OCI-LY3 (cell line): ENCODE results near the gene CNTNAP2.

Experiments used
- EZH2phosphoT487 ChIP-seq: fragments of 200-600 bp; shearing (Covaris generic); IDR thresholded peaks from 2 replicates; pipeline ENCODE4 v1.6.1; 2018; ENCODE audit warnings: antibody characterized with exemption, mixed run types, low read depth
- TF ChIP-seq, protein P1 (sequence below): fragments of 200-600, 300-600 bp; sonication (generic); IDR thresholded peaks from 2 replicates; pipeline ENCODE4 v1.5.1; 2014; ENCODE audit warnings: antibody characterized with exemption, low read length, low read depth

DNA sequence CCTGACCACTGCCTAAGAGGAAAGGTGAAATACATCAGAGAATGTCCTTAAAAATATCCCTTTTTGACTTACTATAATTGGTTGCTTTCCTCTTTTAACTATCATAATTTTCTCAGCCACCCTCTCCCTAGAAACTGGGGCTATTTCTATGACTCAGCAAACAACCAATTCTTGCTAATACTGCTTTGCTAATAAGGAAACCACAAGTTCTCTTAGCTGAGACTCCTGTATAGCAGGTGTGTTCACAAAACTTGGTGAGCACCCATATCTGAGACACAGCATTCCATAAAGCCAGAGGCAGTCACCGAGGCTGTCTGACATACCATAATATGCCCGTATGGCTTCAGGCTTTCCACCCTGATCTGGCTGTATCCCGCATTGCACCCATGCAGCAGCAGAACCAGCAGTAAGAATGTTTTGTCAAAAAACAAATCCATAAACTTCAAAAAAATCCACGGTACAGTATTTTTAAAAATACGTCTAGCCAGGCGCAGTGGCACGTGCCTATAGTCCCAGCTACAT is 2282.3 kb downstream of the CNTNAP2 start:
- TF ChIP-seq, protein P1, sequence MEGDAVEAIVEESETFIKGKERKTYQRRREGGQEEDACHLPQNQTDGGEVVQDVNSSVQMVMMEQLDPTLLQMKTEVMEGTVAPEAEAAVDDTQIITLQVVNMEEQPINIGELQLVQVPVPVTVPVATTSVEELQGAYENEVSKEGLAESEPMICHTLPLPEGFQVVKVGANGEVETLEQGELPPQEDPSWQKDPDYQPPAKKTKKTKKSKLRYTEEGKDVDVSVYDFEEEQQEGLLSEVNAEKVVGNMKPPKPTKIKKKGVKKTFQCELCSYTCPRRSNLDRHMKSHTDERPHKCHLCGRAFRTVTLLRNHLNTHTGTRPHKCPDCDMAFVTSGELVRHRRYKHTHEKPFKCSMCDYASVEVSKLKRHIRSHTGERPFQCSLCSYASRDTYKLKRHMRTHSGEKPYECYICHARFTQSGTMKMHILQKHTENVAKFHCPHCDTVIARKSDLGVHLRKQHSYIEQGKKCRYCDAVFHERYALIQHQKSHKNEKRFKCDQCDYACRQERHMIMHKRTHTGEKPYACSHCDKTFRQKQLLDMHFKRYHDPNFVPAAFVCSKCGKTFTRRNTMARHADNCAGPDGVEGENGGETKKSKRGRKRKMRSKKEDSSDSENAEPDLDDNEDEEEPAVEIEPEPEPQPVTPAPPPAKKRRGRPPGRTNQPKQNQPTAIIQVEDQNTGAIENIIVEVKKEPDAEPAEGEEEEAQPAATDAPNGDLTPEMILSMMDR: no peak
- no peak for TF ChIP-seq EZH2phosphoT487
